GM12878 (cell line): Measurements from ENCODE around the gene PMM2.

Source experiments
- BMI1 ChIP-seq: fragments of 450-650 bp; IDR thresholded peaks from 2 replicates; pipeline ENCODE4 v1.6.1; 2016; ENCODE audit warnings: mild to moderate bottlenecking, moderate library complexity, borderline replicate concordance
- CTCF ChIP-seq, 3 experiments: IDR thresholded peaks in 2 of 3; conservative IDR thresholded peaks in 1 of 3; 2 replicates each; pipeline ENCODE4 v1.5.1; 2011; ENCODE audit warnings: low read depth in 3 of 3, low read length in 3 of 3, mild to moderate bottlenecking in 3 of 3, control low read depth in 2 of 3, moderate library complexity in 2 of 3, inconsistent platforms in 1 of 3, mixed read lengths in 1 of 3; ENCODE audit not compliant: control insufficient read depth in 2 of 3, insufficient read depth in 1 of 3; ENCODE audit errors: extremely low read depth in 1 of 3
- EZH2 ChIP-seq: IDR thresholded peaks from 2 replicates; pipeline ENCODE4 v1.6.1; 2012; ENCODE audit warnings: low read depth, mild to moderate bottlenecking, control low read depth, inconsistent platforms, low read length, borderline replicate concordance; ENCODE audit not compliant: control insufficient read depth
- LARP7 ChIP-seq: fragments of 450-650 bp; IDR thresholded peaks from 2 replicates; pipeline ENCODE4 v1.6.1; 2017; ENCODE audit warnings: mild to moderate bottlenecking
- RAD21 ChIP-seq: IDR thresholded peaks from 2 replicates; pipeline ENCODE4 v1.6.1; 2011; ENCODE audit warnings: mild to moderate bottlenecking, low read depth, low read length, moderate library complexity; ENCODE audit not compliant: insufficient read depth
- STAT3 ChIP-seq: IDR thresholded peaks from 2 replicates; pipeline ENCODE4 v1.6.1; 2011; ENCODE audit warnings: low read depth, low read length, improper control_type of control experiment
- TF ChIP-seq, protein P1 (sequence below): fragments of 450-650 bp; IDR thresholded peaks from 2 replicates; pipeline ENCODE4 v1.6.1; 2017; ENCODE audit warnings: mild to moderate bottlenecking, moderate library complexity

DNA sequence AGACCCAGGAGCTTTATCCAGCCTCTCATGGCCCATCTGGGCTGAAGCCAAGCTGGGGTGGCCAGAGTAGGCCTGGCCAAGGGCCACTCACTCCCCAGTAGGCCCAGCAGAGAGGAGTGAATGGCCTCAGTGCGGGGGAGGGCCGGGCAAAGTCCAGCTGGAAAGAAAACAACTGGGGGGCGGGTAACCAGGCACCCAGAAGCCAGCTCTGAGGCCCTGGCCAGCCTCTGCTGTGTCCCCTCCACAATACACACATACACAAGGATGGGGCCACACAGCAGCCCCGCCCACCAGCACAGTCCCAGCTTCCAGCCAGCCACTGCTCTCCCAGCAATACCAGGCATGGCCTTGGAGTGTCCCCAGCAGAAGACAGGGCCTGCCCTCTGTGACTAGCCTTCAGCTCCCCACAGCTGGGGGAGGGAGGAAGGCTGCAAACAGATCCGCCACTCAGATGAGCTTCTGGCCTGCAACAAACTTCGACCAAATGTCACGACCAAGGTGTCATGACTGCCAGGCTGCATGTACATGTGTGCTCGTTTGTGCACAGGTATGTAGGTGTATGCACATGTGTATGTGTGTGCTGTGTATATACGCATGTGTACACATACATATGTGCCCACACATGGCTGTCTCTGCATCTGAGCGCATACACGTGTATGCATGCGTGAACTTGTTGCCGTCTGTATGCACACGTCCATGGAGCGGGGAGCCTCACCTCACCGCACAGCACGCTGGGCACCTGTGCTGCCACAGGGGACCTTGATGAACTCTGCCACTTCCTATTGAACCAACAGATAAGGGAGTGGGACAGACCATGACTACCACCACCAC lies 66.2 kb downstream of the PMM2 start:
- TF ChIP-seq RAD21 (no peak), STAT3 (no peak), CTCF (IDR thresholded peaks at IDR 0.05 in 2 of 3, conservative IDR thresholded peaks at IDR 0.05 in 1 of 3; ENCODE audit: control insufficient read depth in 2 of 3, extremely low read depth in 1 of 3, insufficient read depth in 1 of 3, low read depth in 3 of 3, low read length in 3 of 3) (no peak), EZH2 (no peak), BMI1 (no peak), LARP7 (no peak)
- TF ChIP-seq, protein P1, sequence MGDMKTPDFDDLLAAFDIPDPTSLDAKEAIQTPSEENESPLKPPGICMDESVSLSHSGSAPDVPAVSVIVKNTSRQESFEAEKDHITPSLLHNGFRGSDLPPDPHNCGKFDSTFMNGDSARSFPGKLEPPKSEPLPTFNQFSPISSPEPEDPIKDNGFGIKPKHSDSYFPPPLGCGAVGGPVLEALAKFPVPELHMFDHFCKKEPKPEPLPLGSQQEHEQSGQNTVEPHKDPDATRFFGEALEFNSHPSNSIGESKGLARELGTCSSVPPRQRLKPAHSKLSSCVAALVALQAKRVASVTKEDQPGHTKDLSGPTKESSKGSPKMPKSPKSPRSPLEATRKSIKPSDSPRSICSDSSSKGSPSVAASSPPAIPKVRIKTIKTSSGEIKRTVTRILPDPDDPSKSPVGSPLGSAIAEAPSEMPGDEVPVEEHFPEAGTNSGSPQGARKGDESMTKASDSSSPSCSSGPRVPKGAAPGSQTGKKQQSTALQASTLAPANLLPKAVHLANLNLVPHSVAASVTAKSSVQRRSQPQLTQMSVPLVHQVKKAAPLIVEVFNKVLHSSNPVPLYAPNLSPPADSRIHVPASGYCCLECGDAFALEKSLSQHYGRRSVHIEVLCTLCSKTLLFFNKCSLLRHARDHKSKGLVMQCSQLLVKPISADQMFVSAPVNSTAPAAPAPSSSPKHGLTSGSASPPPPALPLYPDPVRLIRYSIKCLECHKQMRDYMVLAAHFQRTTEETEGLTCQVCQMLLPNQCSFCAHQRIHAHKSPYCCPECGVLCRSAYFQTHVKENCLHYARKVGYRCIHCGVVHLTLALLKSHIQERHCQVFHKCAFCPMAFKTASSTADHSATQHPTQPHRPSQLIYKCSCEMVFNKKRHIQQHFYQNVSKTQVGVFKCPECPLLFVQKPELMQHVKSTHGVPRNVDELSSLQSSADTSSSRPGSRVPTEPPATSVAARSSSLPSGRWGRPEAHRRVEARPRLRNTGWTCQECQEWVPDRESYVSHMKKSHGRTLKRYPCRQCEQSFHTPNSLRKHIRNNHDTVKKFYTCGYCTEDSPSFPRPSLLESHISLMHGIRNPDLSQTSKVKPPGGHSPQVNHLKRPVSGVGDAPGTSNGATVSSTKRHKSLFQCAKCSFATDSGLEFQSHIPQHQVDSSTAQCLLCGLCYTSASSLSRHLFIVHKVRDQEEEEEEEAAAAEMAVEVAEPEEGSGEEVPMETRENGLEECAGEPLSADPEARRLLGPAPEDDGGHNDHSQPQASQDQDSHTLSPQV: no peak
